Muscle layer of colon (tissue), 2 donors: Measurements from ENCODE around the gene USP40.

Experiments
- H3K27ac ChIP-seq: one replicate; pipeline ENCODE4 v1.7.0; 2013; ENCODE audit warnings: low read depth, mild to moderate bottlenecking, low read length, moderate library complexity
- H3K27me3 ChIP-seq, 2 donors: one replicate each; pipeline ENCODE4 v1.7.0; 2013; ENCODE audit warnings: low read length in 2 of 2, mild to moderate bottlenecking in 2 of 2; ENCODE audit not compliant: insufficient read depth in 2 of 2, control insufficient read depth in 1 of 2
- H3K36me3 ChIP-seq: one replicate; pipeline ENCODE4 v1.7.0; 2013; ENCODE audit warnings: mild to moderate bottlenecking, low read length; ENCODE audit not compliant: insufficient read depth
- H3K4me1 ChIP-seq: one replicate; pipeline ENCODE4 v1.7.0; 2013; ENCODE audit warnings: mild to moderate bottlenecking, low read length; ENCODE audit not compliant: insufficient read depth
- H3K4me3 ChIP-seq, 2 donors: one replicate each; pipeline ENCODE4 v1.7.0; 2013; ENCODE audit warnings: low read length in 2 of 2, low read depth in 1 of 2, mild to moderate bottlenecking in 1 of 2, moderate library complexity in 1 of 2
- H3K9ac ChIP-seq: one replicate; pipeline ENCODE4 v1.7.0; 2013; ENCODE audit warnings: low read length
- H3K9me3 ChIP-seq: one replicate; pipeline ENCODE4 v1.7.0; 2013; ENCODE audit warnings: mild to moderate bottlenecking, low read length
- donor health status: abdominal sarcoma.
- donor health status: Adenocarcinoma of cecum.

The USP40 gene

GRCh38 chr2:233491326-233491725, 75.3 kb downstream of the USP40 start:
- no peak overlapping the region for H3K27ac ChIP-seq
- no peak overlapping the region for H3K9ac ChIP-seq
- no peak overlapping the region for H3K4me3 ChIP-seq
- no peaks in the 10 kb centered on the region for H3K27me3 ChIP-seq
- no peaks in the 10 kb centered on the region for H3K9me3 ChIP-seq
- no peaks in the 10 kb centered on the region for H3K4me1 ChIP-seq
- peaks cover 53% of the 10 kb centered on the region for H3K36me3 ChIP-seq

DNA sequence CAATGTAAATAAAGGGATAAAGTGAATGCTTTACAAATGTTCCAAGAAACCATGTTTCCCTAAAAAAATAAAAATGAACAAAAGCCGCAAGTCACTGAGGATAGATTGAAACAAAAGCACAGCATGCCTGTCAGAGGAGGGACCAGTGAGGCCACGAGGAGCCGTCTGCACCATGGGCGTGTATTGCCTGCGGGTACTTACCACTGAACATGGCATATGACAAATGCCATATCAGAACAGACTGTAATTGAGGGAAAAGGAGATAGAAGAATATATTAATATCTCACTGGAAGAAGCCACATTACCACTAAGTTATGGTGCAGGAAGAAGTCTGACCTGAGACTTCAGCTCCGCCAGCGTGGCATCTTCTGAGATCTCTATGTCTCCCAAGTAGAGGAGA, 75.8 kb downstream of the USP40 start:
- Histone ChIP-seq H3K9me3 (no peaks in the 10 kb centered on the region), H3K27ac (no peak overlapping the region), H3K4me3 (no peak overlapping the region), H3K27me3 (no peaks in the 10 kb centered on the region), H3K36me3 (peaks cover 52% of the 10 kb centered on the region), H3K9ac (no peak overlapping the region), H3K4me1 (no peaks in the 10 kb centered on the region)

DNA sequence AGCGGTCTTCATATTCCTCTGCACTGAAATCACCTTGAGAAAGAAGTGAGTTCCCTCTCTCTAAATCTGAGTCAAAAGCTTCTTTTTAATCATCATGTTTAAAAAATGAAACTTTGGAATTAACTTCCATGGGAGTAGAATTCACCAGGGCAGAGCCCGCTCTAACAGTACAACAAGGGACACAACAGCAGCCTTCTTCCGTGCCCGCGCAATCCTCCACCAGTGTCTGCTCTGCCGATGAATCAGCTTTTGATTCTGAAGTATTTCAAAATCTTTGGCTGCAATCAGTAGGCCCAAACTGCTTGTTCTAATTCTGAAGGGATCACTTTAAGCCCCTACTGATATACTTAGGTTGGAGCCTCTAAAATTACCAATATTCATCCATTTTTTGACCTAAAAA, 76.9 kb downstream of the USP40 start:
- H3K4me1 ChIP-seq: no peaks in the 10 kb centered on the region
- H3K27ac ChIP-seq: no peak overlapping the region
- no peak overlapping the region for H3K9ac ChIP-seq
- no peaks in the 10 kb centered on the region for H3K9me3 ChIP-seq
- no peaks in the 10 kb centered on the region for H3K27me3 ChIP-seq
- peaks cover 56% of the 10 kb centered on the region for H3K36me3 ChIP-seq
- H3K4me3 ChIP-seq: no peak overlapping the region

GRCh38 chr2:233489143-233489542, 77.4 kb downstream of the USP40 start:
- Histone ChIP-seq H3K36me3 (peaks cover 61% of the 10 kb centered on the region), H3K4me1 (no peaks in the 10 kb centered on the region), H3K27ac (no peak overlapping the region), H3K9me3 (no peaks in the 10 kb centered on the region), H3K4me3 (no peak overlapping the region), H3K9ac (no peak overlapping the region), H3K27me3 (no peaks in the 10 kb centered on the region)

- Histone ChIP-seq H3K27ac (no peak overlapping the region), H3K36me3 (peaks cover 68% of the 10 kb centered on the region)
Observed at GRCh38 chr2:233487748-233488345, 78.7 kb downstream of the USP40 start.

DNA sequence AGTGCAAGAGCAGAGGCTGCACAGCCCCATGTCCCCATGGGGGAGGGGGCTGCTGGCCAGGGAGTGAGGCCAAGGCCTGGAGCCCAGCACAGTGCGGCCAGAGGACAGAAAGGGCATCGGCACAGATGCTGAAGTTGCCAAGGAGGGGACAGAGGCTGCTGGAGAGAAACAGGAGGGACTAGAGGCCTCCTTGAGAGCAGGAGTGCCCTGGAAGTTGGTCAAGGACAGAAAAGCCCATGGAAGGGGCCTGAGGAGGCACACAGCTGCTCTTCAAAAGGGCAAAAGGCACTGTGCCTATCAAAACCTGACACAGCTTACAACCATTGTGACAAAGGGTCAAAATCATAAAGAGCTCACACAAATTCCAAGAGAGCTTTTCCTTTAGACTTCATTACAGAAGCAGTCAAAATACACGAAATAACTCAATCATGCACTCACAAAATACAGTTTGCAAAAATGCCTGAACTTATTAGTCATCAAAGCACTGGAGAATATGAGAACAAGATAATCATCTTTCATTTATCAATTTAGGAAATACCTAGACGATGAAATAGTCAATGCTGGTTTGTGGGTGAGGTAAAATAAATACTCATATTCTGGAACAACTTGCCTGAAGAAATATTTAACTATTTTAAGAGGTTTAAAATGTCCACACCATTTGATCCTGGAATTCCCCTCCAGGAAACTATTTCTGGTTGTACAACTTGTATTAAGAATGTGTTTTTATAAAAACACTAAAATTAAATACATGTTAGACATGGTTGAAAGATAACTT, 79.6 kb downstream of the USP40 start:
- no peaks in the 10 kb centered on the region for H3K27me3 ChIP-seq
- no peak overlapping the region for H3K4me3 ChIP-seq
- no peak overlapping the region for H3K9ac ChIP-seq
- H3K36me3 ChIP-seq: peaks cover 63% of the 10 kb centered on the region
- H3K27ac ChIP-seq: no peak overlapping the region
- peaks cover 1% of the 10 kb centered on the region for H3K4me1 ChIP-seq
- H3K9me3 ChIP-seq: no peaks in the 10 kb centered on the region

More at GRCh38 chr2:233487748-233488345, 78.7 kb downstream of the USP40 start:
- H3K4me3 ChIP-seq: no peak overlapping the region
- no peak overlapping the region for H3K9ac ChIP-seq
- H3K4me1 ChIP-seq: no peaks in the 10 kb centered on the region
- no peaks in the 10 kb centered on the region for H3K27me3 ChIP-seq
- H3K9me3 ChIP-seq: no peaks in the 10 kb centered on the region

GRCh38 chr2:233486357-233486756, 80.2 kb downstream of the USP40 start:
- no peak overlapping the region for H3K4me3 ChIP-seq
- peaks cover 60% of the 10 kb centered on the region for H3K36me3 ChIP-seq
- H3K27ac ChIP-seq: no peak overlapping the region
- no peak overlapping the region for H3K9ac ChIP-seq
- H3K27me3 ChIP-seq: no peaks in the 10 kb centered on the region
- H3K4me1 ChIP-seq: peaks cover 5% of the 10 kb centered on the region
- no peaks in the 10 kb centered on the region for H3K9me3 ChIP-seq

DNA sequence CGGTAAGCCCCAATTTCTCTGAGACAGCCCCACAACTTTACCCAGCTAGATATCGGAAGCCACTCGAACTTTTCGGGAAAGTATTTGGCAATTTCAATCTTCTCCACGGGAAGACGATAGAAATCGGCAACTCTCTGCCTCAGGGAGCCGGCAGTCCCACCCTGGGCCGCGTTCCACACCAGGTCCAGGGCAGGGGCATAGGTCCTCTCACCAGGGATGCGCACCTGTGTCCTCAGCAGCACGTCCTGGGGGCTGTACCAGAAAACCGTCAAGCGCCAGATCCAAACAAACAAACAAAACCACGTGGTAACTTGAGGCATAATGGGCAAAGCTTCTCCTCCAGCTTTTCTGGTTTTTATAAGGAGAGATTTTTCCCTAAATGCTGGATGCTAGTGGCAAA, 80.9 kb downstream of the USP40 start:
- peaks cover 60% of the 10 kb centered on the region for H3K36me3 ChIP-seq
- no peaks in the 10 kb centered on the region for H3K9me3 ChIP-seq
- H3K4me3 ChIP-seq: no peak overlapping the region
- H3K27me3 ChIP-seq: no peaks in the 10 kb centered on the region
- no peak overlapping the region for H3K27ac ChIP-seq
- no peak overlapping the region for H3K9ac ChIP-seq
- peaks cover 9% of the 10 kb centered on the region for H3K4me1 ChIP-seq

- H3K27me3 ChIP-seq: no peaks in the 10 kb centered on the region
- peaks cover 39% of the 10 kb centered on the region for H3K36me3 ChIP-seq
- no peak overlapping the region for H3K9ac ChIP-seq
- no peak overlapping the region for H3K4me3 ChIP-seq
- H3K4me1 ChIP-seq: peaks cover 18% of the 10 kb centered on the region
- no peaks in the 10 kb centered on the region for H3K9me3 ChIP-seq
- H3K27ac ChIP-seq: no peak overlapping the region
Observed at GRCh38 chr2:233482616-233483015, 84.0 kb downstream of the USP40 start.

- Histone ChIP-seq H3K4me3 (peak overlapping the region; percentile 25 to 29), H3K9ac (no peak overlapping the region), H3K36me3 (peaks cover 42% of the 10 kb centered on the region), H3K27ac (peak overlapping the region; percentile 53), H3K4me1 (peaks cover 18% of the 10 kb centered on the region), H3K9me3 (no peaks in the 10 kb centered on the region), H3K27me3 (no peaks in the 10 kb centered on the region)
Observed at GRCh38 chr2:233481368-233482142, 85.0 kb downstream of the USP40 start.

- H3K27me3 ChIP-seq: no peaks in the 10 kb centered on the region
- H3K4me3 ChIP-seq: no peak overlapping the region
- H3K36me3 ChIP-seq: peaks cover 37% of the 10 kb centered on the region
- H3K9me3 ChIP-seq: no peaks in the 10 kb centered on the region
- H3K27ac ChIP-seq: peak overlapping the region; percentile 53
- peaks cover 18% of the 10 kb centered on the region for H3K4me1 ChIP-seq
- H3K9ac ChIP-seq: no peak overlapping the region
Observed at GRCh38 chr2:233480490-233481202, 85.9 kb downstream of the USP40 start.
